NK-92 (cell line): ENCODE results near the gene RAB27A.
A peak's percentile ranks its signal among the peaks of the same experiment; 100 is the strongest.

ENCODE experiments used
- DNase-seq: peaks from one replicate; lab custom pipeline; 2025; ENCODE audit not compliant: unreplicated experiment; lab: John Stamatoyannopoulos, UW

Gene RAB27A

DNA sequence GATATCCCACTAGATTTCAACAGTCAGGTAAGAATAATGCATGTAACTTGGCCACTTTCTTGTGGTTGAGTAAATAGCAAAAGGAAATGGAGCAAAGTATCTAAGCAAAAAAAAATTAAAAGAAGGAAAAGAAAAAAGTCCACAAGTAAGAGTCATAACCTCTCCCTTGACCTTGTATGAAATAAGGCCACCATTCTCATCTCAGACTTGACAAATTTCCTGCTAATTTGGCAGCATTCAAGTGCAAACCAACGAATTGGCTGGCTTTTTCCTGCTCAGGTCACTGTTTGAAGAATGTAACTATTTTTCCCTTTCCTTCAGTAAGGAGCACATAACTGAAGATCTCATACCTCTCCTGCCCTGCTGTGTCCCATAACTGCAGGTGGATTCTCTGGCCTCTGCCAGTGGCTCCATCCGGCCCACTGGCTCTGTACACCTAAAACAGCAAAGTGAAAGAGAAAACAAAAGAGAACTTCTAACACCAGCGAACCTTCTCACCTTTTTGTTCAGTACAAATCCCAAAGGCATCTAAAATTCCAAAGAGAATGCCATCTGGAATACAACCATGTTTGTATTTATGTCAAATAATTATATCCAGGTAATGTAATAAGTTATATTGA, 59.5 kb downstream of the RAB27A start:
- no peak for DNase-seq

- DNase-seq, result no peak
Observed at GRCh38 chr15:55226127-55226526, 63.5 kb downstream of the RAB27A start.

- no peak for DNase-seq
Observed at GRCh38 chr15:55224892-55225291, 64.7 kb downstream of the RAB27A start.

DNA sequence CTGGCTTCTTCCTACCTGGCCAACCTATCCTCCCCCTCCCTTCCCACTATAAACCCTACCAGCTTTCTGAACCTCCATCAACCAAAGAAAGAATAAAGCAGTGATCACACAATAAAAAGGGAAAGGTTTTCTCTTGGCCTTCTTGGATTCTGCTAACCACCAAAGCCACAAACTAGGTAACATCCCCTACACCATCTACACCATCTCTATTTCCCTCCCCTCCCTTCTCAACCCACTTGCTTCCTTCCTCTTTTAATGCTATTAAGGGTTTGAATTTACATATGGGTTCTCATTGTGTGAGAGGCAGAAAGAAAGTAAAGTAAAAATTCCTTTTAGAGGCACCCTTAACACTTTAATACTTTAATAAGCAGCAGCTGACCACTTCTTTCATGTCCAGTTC, 67.0 kb downstream of the RAB27A start:
- no peak for DNase-seq

GRCh38 chr15:55221090-55222011, 68.3 kb downstream of the RAB27A start:
- no peak for DNase-seq

GRCh38 chr15:55220606-55221005, 69.0 kb downstream of the RAB27A start:
- DNase-seq, result no peak

DNA sequence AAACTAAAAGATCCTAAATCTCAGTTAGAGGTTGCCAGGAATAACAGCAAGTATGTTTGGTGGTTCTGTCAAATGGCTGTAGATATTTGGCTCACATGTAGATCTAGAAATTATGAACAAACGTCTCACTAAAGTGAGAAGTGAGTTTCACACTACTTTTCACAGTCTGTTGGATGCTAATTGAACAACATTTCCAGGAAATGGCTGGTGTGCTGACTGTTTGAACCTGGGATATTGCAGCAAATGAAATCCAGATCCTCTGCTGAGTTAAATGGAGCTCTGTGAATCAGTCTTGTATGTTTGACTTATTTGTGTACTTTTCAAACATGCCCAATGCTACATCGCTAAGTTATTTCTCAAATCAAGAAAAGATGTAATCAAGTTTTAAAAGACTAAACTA, 71.6 kb downstream of the RAB27A start:
- DNase-seq, result no peak

DNA sequence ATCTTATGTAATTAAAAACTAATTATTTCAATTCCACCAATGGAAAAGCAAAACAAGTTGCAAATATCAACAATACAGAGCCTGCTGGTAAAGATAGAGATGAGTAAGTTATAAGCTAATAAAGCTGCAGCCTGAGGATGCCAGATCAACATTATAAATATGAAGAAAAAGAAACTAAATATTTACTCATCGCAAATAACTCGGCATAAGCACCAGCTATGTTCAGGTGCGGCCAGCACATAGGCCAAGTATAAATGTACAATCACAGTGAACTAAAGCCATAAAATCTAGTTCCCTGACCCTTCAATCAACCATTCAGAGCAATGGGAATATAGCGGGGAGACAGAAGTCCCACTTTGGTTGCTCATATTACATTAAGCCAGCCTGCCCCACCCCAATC, 85.1 kb downstream of the RAB27A start:
- DNase-seq, result no peak

GRCh38 chr15:55202206-55202605, 87.4 kb downstream of the RAB27A start:
- DNase-seq, result no peak

DNA sequence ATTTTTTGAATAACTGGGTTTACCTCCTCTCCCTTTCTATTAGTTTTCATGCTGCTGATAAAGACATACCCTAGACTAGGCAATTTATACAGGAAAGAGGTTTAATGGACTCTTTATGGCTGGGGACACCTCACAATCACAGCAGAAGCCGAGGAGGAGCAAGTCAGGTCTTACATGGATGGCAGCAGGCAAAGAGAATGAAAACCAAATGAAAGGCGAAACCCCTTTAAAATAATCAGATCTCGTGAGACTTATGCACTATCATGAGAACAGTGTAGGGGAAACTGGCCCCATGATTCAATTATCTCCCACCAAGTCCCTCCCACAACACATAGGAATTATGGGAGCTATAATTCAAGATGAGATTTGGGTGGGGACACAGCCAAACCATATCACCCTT, 90.9 kb downstream of the RAB27A start:
- no peak for DNase-seq

DNA sequence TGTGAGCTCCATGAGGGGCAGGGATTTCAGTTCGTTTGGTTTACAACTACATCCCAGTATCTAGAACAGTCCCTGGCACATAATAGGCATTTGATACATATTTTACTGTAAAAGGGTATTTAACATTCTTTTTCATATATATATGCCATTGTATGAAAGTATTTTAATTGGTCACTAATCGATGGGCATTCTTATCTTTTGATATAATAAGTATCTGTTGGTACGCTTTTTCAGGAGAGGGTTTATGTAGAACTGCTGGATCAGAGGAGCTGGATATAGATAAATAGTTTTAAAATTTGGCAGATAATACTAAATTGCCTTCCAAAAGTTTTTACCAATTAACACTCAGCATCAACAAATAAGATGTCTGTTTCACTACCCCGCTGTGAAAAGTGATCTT, 91.9 kb downstream of the RAB27A start:
- DNase-seq, result no peak

DNA sequence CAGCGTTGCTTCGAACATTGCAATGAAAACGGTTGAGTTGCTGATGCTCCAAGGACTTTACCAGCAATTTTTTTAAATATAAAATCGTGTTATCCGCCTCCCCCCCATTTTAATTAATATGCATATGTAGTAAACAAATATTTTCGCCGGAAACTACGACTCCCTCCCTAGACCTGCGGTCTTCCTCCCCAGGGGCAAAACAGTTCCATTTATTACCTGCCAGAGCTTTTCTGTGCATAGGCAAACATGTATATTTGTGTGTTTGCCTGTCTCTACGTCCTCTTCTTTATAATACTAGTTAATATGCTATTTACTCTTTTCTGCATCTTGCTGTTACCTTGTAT, 92.3 kb downstream of the RAB27A start:
- no peak for DNase-seq

- DNase-seq, result peak; percentile 86
Observed at GRCh38 chr15:55196458-55197361, 92.9 kb downstream of the RAB27A start, which contains the start of gene RSL24D1. Gene RSL24D1 (minus strand): TSS chr15:55196941. CDS start chr15:55196890, 51 bp downstream.

GRCh38 chr15:55195996-55196395, 93.6 kb downstream of the RAB27A start:
- no peak for DNase-seq

- DNase-seq, result no peak
Observed at GRCh38 chr15:55194256-55194655, 95.4 kb downstream of the RAB27A start.

DNA sequence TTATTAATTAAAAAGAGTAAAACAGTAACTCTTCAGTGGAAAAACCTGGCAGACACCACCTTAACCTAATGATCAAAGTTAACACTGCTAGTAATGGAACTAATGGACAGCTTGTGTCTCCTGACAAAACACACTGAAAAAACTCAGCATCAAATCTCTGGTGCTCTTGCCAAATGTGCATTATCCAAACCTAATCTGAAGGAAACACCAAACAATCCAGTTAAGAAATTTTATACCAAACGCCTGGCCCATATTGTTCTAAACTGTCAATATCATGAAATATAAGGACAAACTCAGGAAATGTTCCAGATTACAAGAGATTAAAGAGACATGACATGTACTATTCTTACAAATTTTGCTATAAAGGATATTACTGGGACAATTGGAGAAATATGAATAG, 103.3 kb downstream of the RAB27A start:
- no peak for DNase-seq

DNA sequence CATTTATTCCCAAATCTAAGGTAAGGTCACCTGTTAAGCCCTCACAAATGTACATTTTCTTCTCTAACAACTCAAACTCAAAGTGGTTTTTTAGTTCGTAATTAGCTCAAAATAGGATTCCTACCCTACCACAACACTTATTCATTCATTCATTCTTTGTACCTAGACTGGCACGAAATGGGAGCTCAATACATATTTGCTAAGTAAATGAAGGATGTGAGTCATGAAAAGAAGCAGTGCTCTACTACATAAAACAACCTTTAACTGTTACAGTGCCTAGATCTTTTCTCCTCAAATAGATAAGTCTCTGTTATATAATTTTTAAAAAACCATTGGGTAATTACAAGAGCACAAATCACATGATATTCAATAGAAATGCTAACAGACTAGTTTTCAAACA, 105.9 kb downstream of the RAB27A start:
- no peak for DNase-seq

- DNase-seq, result no peak
Observed at GRCh38 chr15:55179141-55179540, 110.5 kb downstream of the RAB27A start.

DNA sequence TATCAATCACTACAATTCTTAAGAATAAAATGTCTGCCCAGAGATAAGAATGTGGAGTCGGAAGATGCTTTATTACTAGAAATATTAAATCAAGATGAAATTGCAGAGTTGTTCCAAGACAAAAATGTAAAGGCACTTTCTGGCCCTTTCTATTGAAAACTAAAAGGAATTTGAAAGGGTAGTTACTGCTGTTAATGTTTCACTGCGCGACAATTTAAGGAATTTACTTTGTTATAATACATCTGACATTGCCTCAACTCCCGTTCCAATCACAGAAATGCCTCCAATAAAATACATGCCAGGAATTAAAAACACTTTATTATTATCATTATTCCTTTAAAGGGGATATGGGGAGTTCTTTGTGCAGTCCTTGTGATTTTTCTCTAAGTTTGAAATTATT, 119.3 kb downstream of the RAB27A start:
- no peak for DNase-seq

DNA sequence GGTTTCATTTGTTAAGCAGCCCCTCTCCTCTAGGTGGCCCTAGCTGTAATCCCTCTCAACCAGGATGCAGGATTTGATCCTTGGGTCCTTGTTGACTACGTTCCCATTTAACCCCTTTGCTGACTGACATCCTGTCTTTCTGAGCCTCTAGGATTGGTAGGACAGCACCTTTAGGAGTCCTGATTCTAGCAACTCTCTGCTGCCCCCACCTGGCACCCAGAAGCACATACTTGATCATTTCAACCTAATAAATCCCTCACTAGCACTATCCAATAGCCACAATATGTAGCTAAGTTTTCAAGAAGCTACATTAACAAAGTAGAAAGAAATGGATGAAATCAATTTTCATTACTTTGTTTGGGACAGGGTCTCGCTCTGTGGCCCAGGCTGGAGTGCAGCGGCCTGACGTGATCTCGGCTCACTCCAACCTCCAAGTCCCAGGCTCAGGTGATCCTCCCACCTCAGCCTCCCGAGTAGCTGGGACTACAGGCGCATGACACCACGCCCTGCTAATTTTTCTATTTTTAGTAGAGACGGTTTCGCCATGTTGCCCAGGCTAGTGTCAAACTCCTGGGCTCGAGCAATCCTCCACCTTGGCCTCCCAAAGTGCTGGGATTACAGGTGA, 121.2 kb downstream of the RAB27A start:
- no peak for DNase-seq

GRCh38 chr15:55164284-55164683, 125.3 kb downstream of the RAB27A start:
- no peak for DNase-seq
